B cell (primary cell): ENCODE measurements around the gene LDB3.

Experiments used
- EZH2 ChIP-seq: IDR thresholded peaks from 2 replicates; pipeline ENCODE4 v1.6.1; 2012; ENCODE audit warnings: borderline replicate concordance, low read depth, mild to moderate bottlenecking, moderate library complexity, low read length; ENCODE audit not compliant: insufficient read depth, poor library complexity, severe bottlenecking
- TF ChIP-seq, protein P1 (sequence below): fragments of 200-600 bp; IDR thresholded peaks from one replicate; pipeline ENCODE4 v1.8.0; 2022; ENCODE audit warnings: antibody characterized with exemption, mild to moderate bottlenecking

DNA sequence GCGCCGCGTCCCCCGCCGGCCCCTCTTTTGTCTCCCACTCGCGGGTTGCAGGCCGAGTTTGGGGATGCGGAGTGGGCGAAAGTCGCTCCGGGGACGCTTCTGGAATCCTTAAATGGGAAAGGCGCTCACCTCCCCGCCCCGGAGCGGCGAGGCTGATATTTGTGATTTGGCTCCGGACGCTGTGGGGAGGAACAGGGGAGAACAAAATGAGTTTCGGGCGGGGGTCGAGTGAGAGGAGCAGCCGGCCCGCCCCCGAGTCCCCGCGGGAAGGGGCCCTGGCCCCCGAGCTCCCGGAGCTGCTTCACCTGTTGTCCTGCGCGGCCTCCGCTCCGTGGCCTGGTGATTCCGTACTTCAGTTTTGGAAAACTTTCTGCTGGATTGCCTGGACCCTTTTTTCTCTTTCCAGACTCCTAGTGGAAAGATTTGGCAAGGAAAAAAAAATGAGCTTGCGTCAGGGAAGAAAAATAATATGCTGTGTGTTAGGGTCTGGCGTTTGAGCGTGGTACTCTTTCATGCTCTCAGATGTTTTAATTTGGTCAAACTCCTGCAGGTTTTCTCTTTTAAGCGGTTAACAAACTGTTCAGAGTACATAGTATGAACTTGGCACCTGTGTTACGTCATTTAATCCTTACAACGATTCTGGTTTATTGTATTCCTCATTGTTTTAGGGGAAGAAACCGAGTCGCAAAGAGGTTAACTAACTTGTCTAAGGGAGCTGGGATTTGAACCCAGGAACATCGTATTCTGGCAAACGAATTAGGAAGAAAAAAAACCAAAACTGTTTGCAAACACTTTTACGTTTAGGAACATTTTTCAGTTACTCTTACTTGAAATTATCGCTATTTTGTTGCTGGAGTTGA lies 89.0 kb downstream of the LDB3 start:
- TF ChIP-seq, protein P1, sequence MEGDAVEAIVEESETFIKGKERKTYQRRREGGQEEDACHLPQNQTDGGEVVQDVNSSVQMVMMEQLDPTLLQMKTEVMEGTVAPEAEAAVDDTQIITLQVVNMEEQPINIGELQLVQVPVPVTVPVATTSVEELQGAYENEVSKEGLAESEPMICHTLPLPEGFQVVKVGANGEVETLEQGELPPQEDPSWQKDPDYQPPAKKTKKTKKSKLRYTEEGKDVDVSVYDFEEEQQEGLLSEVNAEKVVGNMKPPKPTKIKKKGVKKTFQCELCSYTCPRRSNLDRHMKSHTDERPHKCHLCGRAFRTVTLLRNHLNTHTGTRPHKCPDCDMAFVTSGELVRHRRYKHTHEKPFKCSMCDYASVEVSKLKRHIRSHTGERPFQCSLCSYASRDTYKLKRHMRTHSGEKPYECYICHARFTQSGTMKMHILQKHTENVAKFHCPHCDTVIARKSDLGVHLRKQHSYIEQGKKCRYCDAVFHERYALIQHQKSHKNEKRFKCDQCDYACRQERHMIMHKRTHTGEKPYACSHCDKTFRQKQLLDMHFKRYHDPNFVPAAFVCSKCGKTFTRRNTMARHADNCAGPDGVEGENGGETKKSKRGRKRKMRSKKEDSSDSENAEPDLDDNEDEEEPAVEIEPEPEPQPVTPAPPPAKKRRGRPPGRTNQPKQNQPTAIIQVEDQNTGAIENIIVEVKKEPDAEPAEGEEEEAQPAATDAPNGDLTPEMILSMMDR: no peak
- no peak for TF ChIP-seq EZH2
